Mucosa of gallbladder (tissue), 1 donor: Measurements from ENCODE around the gene RHOB. TPM values are rescaled to one million over a fixed set of nuclear protein-coding genes. Genes with fewer than 3 reads are reported as not detected.
A peak's percentile ranks its signal among the peaks of the same experiment; 100 is the strongest.
"Not testable (repeated sequence)": the region's sequence is repeated elsewhere in the genome, so short reads cannot be mapped to it uniquely, and the experiment has no call there.

Experiments
- DNase-seq: peaks from one replicate; pipeline ENCODE4 v3.0.0-alpha.2; 2020; ENCODE audit warnings: low spot score
- total RNA-seq: library from RNA; stranded (reverse); gene quantifications from one replicate; pipeline ENCODE4 v1.2.1, GENCODE V29; 2021
- donor health status: DM: no; HTN: no; CAD: no.

Gene RHOB
- 445 TPM for total RNA-seq

DNA sequence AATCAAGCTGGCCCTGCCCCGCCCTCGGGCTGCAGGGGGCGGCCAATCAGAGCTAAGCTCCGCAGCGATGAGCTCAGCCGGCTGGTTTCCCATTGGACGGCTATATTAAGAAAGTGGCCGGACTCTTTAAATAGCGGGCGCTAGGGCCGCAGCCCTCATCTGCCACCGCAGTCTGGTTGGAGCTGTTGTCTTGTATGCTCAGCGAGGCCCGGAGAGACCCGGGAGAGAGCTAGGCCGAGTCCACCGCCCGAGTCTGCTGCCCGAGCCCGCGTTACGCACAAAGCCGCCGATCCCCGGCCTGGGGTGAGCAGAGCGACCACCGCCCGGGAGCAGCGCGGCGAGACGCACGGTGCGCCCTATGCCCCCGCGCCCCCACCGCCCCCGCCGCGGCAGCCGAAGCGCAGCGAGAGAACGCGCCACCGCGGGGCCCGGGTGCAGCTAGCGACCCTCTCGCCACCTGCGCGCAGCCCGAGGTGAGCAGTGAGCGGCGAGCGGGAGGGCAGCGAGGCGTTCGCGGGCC is at the start of gene RHOB:
RHOB (plus strand) TSS at position 158 of the 520 bp plus-strand sequence. CDS start 392 bp downstream, outside the sequence.
- peak; percentile 98 for DNase-seq

DNA sequence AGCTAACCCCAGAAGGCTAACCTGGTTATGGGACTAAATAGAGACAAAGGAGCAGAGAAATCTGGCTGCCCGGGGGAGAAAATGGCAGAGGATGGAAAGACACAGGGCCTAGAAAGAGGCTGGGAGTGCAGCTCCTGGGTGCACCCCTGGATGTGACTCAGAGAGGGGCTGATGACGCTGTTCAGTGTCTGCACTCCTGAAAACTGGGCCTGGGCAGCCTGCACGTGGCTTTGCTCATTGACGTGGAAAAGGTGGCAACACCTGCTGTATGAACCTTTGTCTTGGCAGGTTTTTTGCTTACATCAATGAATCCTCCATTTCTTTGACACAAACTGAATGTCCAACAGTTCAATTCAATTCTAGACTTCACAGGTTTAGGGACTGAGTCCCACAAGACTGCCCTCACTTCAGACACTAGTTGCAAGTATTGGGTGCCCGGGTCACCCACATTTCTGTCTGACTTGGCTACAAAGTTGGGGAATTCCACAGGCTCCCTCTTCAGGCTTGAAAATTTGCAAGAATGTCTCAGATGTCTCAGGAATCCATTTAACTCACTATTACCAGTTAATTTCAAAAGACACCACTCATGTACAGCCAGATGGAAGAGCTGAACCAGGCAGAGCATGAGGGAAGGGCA is 48.9 kb upstream of the RHOB start:
- DNase-seq: no peak

GRCh38 chr2:20398956-20399567 is 47.8 kb upstream of the RHOB start:
- no peak for DNase-seq

DNA sequence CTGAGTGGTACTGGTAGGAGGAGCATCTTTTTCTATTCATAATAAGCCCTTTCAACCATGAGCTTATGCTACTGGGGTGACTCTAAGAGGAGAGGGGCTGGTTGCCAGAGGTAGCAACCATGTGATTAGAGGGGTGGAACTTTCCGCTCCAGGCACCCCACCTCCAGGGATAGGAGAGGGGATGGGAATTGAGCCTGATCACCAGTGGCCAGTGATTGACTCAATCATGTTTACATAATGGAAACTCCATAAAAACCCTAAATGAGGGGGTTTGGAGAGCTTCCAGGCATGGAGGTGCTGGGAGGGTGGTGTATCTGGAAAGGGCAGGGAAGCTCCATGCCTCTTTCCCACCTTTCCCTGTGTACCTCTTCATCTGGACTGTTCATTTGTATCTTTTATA is 46.6 kb upstream of the RHOB start:
- no peak for DNase-seq

- DNase-seq: no peak
Measured at GRCh38 chr2:20400787-20401488, 45.9 kb upstream of the RHOB start.

- DNase-seq: no peak
Measured at GRCh38 chr2:20401489-20401835, 45.4 kb upstream of the RHOB start.

- DNase-seq: no peak
Measured at GRCh38 chr2:20403774-20404312, 43.0 kb upstream of the RHOB start.

DNA sequence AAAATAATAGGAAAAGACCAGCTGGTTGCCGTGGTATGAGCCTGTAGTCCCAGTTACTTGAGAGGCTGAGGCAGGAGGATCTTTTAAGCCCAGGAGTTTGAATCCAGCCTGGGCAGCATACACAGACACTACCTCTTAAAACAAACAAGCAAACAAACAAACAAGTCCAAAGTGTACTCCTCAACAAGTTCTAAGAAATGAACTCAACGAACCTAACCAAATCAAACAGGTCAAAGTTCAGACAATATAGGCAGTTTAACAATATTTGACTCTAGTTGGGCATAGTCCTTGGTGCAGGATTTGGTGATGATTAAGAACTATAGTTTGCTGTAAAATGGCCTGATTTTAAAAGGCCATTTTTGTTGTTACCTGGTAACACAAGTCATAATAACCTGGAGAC is 41.9 kb upstream of the RHOB start:
- DNase-seq: no peak

GRCh38 chr2:20409039-20409438 is 37.8 kb upstream of the RHOB start:
- DNase-seq: no peak

GRCh38 chr2:20410556-20411277 is 36.2 kb upstream of the RHOB start:
- DNase-seq: no peak

GRCh38 chr2:20411361-20411894 is 35.4 kb upstream of the RHOB start:
- DNase-seq: peak; percentile 87

- DNase-seq: no peak
Measured at GRCh38 chr2:20414806-20415205, 32.1 kb upstream of the RHOB start.

GRCh38 chr2:20415511-20415918 is 31.4 kb upstream of the RHOB start:
- DNase-seq: no peak

DNA sequence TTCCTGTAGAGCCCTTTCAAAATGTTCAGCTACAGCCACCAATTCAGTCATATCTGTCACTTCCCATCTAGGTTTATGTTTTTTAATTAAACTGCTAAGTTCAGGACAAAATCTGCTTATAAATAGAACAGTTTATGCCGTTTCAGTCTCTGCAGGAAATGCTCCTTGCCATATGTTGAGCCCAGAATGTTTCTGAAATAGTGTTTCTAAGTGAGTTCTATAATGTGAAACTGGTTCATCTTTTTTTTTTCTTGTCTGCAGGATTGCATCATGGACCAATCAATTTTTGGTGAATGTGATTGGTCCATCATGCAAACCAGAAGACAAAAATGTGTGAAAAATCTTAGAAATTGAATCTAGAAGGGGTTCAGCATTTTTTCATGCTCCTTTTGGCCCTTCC is 30.2 kb upstream of the RHOB start:
- DNase-seq: no peak

DNA sequence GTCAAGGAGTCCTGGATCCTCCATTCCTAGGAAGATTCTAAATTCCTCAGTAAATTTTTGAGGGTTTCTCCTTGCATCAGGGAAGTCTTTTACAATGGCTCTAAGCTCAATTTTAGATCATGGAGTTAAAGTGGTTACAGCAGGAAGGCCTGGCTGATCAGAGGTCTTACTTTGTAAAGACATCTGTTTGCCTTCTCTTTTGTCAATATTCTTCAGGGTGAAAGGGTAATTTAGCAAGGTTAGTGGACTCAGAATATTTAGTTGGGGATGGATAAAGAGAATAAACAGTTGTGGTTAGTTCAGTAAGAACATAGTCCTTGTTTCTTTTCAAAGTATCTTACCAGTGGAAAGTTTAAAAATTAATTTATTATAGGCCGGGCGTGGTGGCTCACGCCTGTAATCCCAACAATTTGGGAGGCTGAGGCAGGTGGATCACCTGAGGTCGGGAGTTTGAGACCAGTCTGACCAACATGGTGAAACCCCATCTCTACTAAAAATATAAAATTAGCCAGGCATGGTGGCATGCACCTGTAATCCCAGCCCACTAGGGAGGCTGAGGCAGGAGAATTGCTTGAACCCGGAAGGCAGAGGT is 29.5 kb upstream of the RHOB start:
- DNase-seq: not testable (repeated sequence)

DNA sequence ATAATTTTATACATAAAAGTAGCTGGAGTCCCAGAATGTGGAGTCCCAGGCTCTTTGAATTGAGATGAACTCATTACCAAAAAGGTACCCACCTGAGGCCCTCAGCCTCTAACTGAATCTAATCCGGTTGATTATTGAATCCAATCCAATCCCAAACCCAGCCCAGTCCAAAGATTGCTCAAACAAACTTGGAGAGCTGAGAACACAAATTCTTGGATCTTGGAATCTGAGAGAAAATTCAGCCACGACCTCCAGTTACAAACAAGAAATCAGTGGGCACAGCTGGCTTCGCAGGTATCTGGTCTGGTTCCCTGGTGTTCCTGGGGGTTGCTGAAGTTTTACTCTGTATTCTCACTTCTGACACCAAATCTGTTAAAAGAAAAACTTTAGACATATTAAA is 28.4 kb upstream of the RHOB start:
- DNase-seq: no peak

- DNase-seq: peak; percentile 38
Measured at GRCh38 chr2:20419007-20419576, 27.8 kb upstream of the RHOB start.

- DNase-seq: no peak
Measured at GRCh38 chr2:20419752-20420151, 27.1 kb upstream of the RHOB start.

DNA sequence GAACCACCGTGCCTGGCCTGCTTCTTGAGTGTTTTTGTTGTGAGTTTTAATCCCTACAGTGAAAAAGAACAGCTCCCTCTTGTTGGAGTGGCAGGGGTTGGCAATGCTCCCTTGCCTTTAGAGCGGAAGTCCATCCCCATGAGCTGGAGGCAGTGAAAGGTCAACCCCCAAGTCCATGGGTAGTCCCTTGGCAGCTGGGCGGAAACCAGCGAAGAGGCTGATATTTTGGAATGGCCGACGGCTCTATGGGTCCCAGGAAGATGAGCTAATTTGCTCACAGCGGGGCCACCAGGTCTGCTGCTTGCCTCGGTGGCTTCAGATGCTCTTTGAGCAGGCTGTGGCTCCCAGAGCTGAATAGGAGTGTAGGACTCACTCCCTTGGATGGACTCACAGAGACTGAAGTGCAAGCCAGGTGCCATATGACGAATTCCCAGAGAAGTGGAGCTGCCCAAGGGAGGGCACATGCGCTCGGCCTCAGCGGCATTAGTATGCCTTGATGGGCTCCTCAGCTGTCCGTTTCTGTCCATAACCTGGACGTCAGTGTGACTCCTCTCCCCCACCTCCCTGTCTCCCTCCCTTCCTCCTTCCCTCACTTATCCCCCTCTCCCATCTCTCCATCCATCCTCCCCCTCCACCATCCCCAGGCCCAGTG is 25.4 kb upstream of the RHOB start:
- no peak for DNase-seq

- DNase-seq: peak; percentile 79
Measured at GRCh38 chr2:20421988-20422370, 24.9 kb upstream of the RHOB start.
